CD4-positive, alpha-beta T cell treated with Interleukin-4 for 1 hour (primary cell): ENCODE results near the gene PTPRK.

Experiments used
- DNase-seq, 2 donors: peaks; one replicate each; pipeline ENCODE4 v3.0.0-alpha.2; 2020 to 2022

PTPRK gene

DNA sequence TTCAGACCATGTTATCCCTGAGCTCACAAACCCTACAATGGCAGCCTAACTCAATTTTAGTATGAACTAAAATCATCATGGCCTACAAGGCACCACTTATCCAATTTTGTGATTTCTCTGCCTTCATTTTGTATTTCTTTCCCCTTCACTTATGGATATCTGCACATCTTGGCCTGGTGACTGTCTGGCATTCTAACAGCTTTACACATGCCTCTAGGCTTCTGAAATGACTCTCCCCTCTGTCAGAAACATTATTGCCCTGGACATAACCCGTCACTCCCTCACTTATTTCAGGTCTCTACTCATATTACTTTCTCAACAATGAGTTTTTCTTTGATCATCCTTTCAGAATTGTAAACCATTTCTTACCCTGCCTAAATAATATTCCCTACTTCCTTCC lies 530.3 kb downstream of the PTPRK start:
- no peak for DNase-seq

GRCh38 chr6:127980996-127981395 lies 539.4 kb downstream of the PTPRK start:
- DNase-seq = no peak

GRCh38 chr6:127978185-127978584 lies 542.2 kb downstream of the PTPRK start:
- peak; percentile 13 to 45 for DNase-seq

- DNase-seq = no peak
Measured at GRCh38 chr6:127976796-127977195, 543.6 kb downstream of the PTPRK start.

DNA sequence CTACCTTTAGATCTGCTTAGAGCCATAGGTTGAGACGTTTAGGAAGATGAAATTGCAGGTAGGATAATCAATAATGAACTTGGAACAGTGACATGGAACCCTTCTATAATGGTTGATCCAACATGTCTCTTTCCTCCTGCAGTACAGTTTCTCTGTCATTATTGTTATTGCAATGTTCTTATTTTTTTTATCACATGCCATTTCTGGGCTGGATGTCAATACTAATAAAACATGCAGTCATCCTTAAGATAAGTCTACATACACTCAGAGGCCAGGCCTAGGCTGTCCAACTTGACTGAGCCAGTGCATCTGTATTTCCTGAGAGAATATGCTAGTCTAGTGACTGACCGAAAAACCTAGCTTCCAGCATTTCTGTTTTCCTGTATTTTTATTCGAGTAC lies 544.3 kb downstream of the PTPRK start:
- DNase-seq = no peak

DNA sequence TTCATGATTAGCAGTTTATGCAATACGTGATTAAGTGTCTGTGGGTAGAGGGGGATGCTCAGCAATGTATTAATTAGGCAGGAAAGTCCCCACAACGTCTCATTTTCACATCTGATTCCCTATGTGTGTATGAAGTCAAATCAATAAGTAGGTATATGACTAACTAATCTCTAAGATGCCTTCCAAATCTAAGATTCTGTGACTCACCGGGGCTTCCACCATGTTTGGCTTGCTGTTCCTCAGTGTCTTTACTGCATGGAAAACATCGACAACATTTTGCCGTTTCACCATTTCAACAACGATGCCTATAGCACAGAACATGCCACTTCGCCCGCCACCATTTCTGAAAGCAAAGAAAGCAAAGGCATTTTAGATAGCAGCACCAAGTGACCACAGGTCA lies 547.6 kb downstream of the PTPRK start:
- peak in 1 of 2 donors; percentile 25 for DNase-seq

- DNase-seq = peak; percentile 63 to 86
Measured at GRCh38 chr6:127971945-127972391, 548.4 kb downstream of the PTPRK start.

DNA sequence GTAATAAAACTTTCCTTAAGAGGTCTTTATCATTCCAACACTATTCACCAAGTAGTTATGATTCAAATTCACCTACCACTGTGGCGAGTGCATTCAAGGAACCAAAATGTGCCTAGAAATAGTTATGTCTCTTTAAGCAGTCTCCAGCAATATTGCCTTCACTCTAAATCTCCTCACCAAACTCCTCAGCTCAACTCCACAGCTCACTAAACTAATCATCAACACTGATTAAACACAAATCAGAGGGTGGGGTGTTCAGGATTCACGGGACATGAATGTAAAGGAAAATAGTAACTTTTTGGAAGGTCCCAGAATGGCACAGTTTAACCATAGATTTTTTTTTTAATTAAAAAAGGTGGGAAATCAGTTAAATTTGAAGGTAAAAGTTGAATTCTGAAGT lies 549.0 kb downstream of the PTPRK start:
- no peak for DNase-seq

DNA sequence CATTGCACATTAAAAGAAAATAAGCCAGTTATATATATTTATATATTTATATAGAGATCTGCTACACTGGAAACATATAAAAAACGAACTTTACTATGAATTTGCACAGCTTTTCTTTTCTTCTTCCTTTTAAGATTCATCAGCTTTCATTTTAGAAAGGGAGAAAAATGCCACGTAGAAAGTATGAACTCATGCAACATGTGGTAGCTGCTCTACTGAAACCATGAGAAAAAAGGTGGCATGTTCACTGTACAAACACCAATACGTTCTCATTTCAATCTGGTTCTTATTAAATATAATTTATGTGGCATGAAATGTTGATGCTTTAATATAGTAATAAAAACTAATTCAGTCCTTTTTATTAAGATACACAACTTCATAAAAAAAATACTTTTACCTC lies 550.7 kb downstream of the PTPRK start:
- DNase-seq = no peak

DNA sequence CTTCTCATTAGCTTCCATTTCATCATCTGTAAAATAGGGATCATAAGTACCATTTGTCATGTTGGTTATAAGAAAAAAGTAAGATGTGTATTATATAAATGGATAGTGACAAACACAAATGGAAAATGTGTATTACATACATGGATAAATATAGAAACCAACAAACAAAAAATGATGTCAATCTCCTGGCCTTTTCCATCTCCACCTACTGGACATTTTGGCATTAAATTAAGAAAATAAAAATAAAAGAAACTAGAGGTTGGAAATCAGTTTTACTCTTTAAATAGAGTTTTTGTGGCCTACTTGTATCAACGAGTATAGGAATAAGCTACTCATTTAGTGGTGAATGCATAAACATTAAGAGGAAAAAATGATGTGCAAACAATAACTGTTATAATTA lies 552.0 kb downstream of the PTPRK start:
- no peak for DNase-seq

- no peak for DNase-seq
Measured at GRCh38 chr6:127967708-127968107, 552.7 kb downstream of the PTPRK start.

DNA sequence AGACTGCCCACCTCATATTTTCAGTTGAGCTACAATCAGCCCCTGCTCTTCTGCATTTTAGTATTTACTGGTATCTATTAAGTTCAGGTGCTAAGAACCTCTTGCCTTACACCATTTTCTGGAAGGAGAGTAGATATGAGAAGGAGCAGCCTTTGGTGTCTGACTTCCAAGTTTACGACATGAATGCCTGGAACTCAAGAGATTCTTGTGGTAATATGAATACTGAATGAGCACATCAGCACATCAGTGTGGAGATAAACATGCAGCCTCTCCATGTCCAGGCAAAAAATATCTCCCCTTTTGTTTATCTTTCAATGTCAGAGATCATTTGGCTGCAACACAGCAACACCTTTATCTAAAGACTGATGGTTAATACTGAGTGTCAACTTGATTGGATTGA lies 553.8 kb downstream of the PTPRK start:
- DNase-seq = no peak

- no peak for DNase-seq
Measured at GRCh38 chr6:127963495-127963894, 556.9 kb downstream of the PTPRK start.

- no peak for DNase-seq
Measured at GRCh38 chr6:127959869-127960268, 560.5 kb downstream of the PTPRK start.

GRCh38 chr6:127956956-127957355 lies 563.4 kb downstream of the PTPRK start:
- DNase-seq = no peak

DNA sequence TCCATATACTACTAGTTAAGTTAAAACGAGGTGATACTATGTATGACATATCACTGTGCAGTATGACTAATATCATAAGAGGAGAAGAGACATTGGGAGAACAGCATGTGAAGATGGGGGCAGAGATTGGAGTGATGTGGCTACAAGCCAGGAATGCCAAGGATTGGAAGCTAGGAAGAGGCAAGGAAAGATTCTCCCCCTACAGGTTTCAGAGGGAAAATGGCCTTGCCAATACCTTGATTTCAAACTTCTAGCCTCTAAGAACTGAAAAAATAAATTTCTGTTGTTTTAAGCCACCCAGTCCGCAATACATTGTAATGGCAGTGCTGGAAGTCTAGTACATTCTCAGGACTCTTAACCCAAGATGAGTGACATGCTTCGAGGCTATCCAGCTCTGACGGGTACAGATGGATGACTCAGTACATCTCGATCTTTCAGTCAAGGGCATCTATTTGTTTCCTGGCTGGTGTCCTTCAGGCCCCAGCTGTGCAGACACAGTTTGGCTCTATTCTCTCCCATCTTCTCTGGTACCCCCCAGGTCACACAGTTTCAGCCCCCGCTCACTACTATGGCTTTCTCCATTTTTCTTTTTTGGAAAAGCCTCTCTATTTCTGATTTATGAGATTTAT lies 564.0 kb downstream of the PTPRK start:
- DNase-seq = no peak

DNA sequence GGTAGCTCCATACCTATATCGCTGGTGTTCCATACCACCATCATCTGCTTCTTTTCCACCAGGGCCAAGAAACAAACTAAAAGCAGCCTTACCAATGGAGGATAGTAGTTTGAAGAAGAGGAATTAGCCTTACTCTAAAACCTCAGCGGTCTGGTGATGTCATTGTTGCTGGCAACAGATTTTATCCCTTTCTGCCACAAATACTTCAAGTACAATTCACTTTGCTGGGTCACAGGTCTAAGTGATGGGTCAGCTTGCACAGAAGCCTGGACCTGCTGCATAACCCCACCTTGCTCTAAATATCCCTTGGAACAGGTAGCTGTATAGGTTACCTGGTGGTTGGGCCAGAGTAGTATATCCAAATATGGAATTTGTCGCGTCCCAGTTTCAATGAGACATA lies 566.3 kb downstream of the PTPRK start:
- DNase-seq = no peak

DNA sequence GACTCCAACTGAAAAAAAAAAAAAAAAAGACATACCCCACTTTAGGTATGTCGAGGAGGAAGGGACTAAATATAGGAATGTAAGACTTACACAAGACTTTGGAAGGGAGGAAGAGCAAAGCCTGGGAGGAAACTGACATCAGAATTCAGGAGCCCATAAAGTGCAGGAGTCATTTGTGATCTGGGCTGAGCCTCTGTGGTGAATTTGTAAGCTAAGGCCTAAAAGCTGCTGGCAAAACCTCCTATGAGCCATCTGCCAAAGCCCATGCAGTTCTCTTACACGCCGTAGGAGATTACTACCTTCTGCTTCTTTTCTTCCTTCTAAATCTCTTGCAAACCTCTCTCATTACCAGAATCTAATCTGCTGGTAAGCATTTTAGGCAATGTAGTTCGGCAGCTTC lies 567.6 kb downstream of the PTPRK start:
- no peak for DNase-seq

DNA sequence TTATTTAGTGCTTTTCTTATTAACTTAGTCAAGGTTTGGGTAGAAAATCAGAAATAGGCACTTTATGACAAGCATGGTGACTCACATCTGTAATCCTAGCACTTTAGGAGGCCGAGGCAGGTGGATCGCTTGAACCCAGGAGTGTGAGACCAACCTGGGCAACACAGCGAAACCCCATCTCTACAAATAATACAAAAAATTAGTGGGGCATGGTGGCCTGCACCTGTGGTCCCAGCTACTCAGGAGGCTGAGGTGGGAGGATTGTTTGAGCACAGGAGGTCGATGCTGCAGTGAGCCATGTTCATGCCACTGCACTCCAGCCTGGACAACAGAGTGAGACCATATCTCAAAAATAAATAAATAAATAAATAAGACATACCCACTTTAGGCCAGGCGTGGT lies 568.2 kb downstream of the PTPRK start:
- DNase-seq = no peak

DNA sequence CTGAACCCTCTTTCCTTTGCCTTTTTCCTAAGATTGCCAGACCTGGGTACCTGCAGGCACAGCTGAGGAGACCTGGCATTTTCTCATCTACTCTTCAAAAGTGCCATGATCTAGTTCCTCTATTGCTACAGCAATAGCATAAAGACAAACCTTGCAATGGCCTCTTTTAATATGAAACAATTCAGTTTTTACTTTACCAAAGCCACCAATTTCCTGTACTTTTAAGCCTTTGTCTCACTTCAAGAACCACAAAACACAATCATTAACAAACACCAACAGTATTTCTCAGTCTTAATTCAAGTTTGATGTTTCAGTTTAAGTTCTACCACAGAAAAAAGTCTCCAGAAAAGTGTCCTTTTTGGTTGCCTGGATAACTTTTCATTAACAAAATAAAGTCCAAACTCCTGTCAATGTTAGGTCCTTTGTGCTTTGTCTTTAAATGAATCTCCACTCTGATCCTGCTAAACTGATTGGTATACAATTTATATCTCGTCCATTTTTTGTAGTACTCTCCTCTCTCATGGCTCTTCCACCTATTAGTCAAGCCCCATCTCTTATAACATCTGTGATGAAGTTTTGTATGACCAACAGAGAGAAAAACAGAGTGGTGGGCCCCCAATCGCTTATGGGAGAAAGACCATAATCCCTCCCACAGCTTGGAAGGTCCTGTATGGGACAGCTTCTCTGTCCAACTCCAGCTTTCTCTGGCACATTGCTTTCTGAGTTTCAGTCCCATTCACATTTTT lies 569.1 kb downstream of the PTPRK start:
- peak in 1 of 2 donors; percentile 68 for DNase-seq

DNA sequence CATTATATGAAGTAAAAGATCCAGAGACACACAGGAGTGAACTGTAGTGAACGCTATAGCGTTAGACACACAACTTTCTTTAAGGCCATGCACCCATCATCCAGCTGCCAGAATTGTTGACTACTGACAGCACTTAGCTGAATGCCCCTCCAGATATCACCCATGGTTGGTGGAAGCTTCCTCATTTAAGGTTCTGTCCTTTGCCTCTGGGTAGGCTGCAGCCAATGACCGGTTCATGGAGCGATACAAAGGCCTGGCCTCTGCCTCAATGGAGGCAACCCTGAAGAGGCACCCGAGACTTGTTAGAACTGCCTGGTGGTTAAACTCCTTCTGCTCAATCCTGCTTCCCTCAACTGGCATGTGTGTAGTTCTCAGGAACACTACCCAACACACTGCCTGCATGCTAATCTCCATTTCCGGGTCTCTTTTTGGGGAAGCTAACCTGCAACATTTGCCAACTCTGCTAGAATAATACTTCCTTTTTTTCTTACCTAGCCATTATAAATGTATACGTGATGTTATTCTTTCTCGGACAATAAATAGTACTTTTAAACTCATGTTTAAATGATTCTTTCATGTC lies 569.7 kb downstream of the PTPRK start:
- no peak for DNase-seq

- DNase-seq = no peak
Measured at GRCh38 chr6:127949251-127949650, 571.1 kb downstream of the PTPRK start.

DNA sequence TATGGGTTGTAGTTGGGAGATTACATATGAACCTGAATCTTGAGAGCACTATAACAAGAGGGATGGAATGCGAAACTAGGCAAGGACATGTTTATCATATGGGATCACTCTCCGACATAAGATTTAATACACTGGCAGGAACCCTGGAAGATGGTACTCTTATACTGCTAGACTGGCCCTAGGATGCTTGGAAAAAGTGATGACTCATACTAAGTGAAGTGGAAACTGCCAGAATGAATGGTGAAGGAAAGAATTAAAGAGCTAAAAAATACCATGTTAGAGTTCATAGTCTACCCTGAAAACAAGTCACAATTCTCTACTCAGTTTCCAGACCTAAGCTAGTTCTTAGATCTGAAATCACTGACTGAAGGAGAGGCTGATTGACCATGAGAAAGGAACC lies 574.0 kb downstream of the PTPRK start:
- DNase-seq = no peak

GRCh38 chr6:127945434-127946097 lies 574.8 kb downstream of the PTPRK start:
- no peak for DNase-seq
